ENCODE data around the gene ANKFN1.

Gene ANKFN1

GRCh38 chr17:56291226-56291805, 138.0 kb downstream of the ANKFN1 start:
- Histone ChIP-seq H3K27ac (ENCODE audit: low read depth, low read length) (no peak overlapping the region), H3K4me1 (ENCODE audit: insufficient read depth, low read length) (no peaks in the 10 kb centered on the region), H3K4me3 (ENCODE audit: low read length) (no peak overlapping the region), H3K9ac (ENCODE audit: low read depth, low read length) (no peak overlapping the region), H3K9me3 (ENCODE audit: insufficient read depth, low read depth, low read length) (no peaks in the 10 kb centered on the region), H3K27me3 (ENCODE audit: insufficient read depth, low read length) (no peaks in the 10 kb centered on the region), H3K36me3 (ENCODE audit: insufficient read depth, low read length) (no peaks in the 10 kb centered on the region)
- WGBS = 95% methylated on average over 1 of the region's 1 CpG

- Histone ChIP-seq H3K27me3 (ENCODE audit: insufficient read depth, low read length) (no peaks in the 10 kb centered on the region), H3K27ac (ENCODE audit: low read depth, low read length) (no peak overlapping the region), H3K9ac (ENCODE audit: low read depth, low read length) (no peak overlapping the region), H3K4me1 (ENCODE audit: insufficient read depth, low read length) (no peaks in the 10 kb centered on the region), H3K9me3 (ENCODE audit: insufficient read depth, low read depth, low read length) (no peaks in the 10 kb centered on the region), H3K4me3 (ENCODE audit: low read length) (no peak overlapping the region), H3K36me3 (ENCODE audit: insufficient read depth, low read length) (no peaks in the 10 kb centered on the region)
- 91% methylated on average over 1 of the region's 1 CpG for WGBS
Measured at GRCh38 chr17:56292010-56292409, 138.7 kb downstream of the ANKFN1 start.

- Histone ChIP-seq H3K27me3 (ENCODE audit: insufficient read depth, low read length) (no peaks in the 10 kb centered on the region), H3K4me1 (ENCODE audit: insufficient read depth, low read length) (no peaks in the 10 kb centered on the region), H3K36me3 (ENCODE audit: insufficient read depth, low read length) (no peaks in the 10 kb centered on the region), H3K27ac (ENCODE audit: low read depth, low read length) (no peak overlapping the region), H3K9me3 (ENCODE audit: insufficient read depth, low read depth, low read length) (no peaks in the 10 kb centered on the region), H3K4me3 (ENCODE audit: low read length) (no peak overlapping the region), H3K9ac (ENCODE audit: low read depth, low read length) (no peak overlapping the region)
Measured at GRCh38 chr17:56292578-56292977, 139.3 kb downstream of the ANKFN1 start.

GRCh38 chr17:56297184-56297583, 143.9 kb downstream of the ANKFN1 start:
- no peaks in the 10 kb centered on the region for H3K36me3 ChIP-seq (ENCODE audit: insufficient read depth, low read length)
- H3K27ac ChIP-seq (ENCODE audit: low read depth, low read length) = no peak overlapping the region
- no peak overlapping the region for H3K9ac ChIP-seq (ENCODE audit: low read depth, low read length)
- no peak overlapping the region for H3K4me3 ChIP-seq (ENCODE audit: low read length)
- 84% methylated on average over 7 of the region's 7 CpGs for WGBS
- no peaks in the 10 kb centered on the region for H3K9me3 ChIP-seq (ENCODE audit: insufficient read depth, low read depth, low read length)
- H3K27me3 ChIP-seq (ENCODE audit: insufficient read depth, low read length) = no peaks in the 10 kb centered on the region
- no peaks in the 10 kb centered on the region for H3K4me1 ChIP-seq (ENCODE audit: insufficient read depth, low read length)

GRCh38 chr17:56298846-56299245, 145.6 kb downstream of the ANKFN1 start:
- Histone ChIP-seq H3K4me1 (ENCODE audit: insufficient read depth, low read length) (no peaks in the 10 kb centered on the region), H3K4me3 (ENCODE audit: low read length) (no peak overlapping the region), H3K9me3 (ENCODE audit: insufficient read depth, low read depth, low read length) (no peaks in the 10 kb centered on the region), H3K9ac (ENCODE audit: low read depth, low read length) (no peak overlapping the region), H3K36me3 (ENCODE audit: insufficient read depth, low read length) (no peaks in the 10 kb centered on the region), H3K27ac (ENCODE audit: low read depth, low read length) (no peak overlapping the region), H3K27me3 (ENCODE audit: insufficient read depth, low read length) (no peaks in the 10 kb centered on the region)
- WGBS = 93% methylated on average over 1 of the region's 1 CpG

- 73% methylated on average over 3 of the region's 3 CpGs for WGBS
- Histone ChIP-seq H3K4me1 (ENCODE audit: insufficient read depth, low read length) (no peaks in the 10 kb centered on the region), H3K9me3 (ENCODE audit: insufficient read depth, low read depth, low read length) (no peaks in the 10 kb centered on the region), H3K36me3 (ENCODE audit: insufficient read depth, low read length) (no peaks in the 10 kb centered on the region), H3K27ac (ENCODE audit: low read depth, low read length) (no peak overlapping the region), H3K9ac (ENCODE audit: low read depth, low read length) (no peak overlapping the region), H3K4me3 (ENCODE audit: low read length) (no peak overlapping the region), H3K27me3 (ENCODE audit: insufficient read depth, low read length) (no peaks in the 10 kb centered on the region)
Measured at GRCh38 chr17:56300144-56300543, 146.9 kb downstream of the ANKFN1 start.

GRCh38 chr17:56305007-56305406, 151.7 kb downstream of the ANKFN1 start:
- Histone ChIP-seq H3K4me1 (ENCODE audit: insufficient read depth, low read length) (no peaks in the 10 kb centered on the region), H3K27me3 (ENCODE audit: insufficient read depth, low read length) (no peaks in the 10 kb centered on the region), H3K9ac (ENCODE audit: low read depth, low read length) (no peak overlapping the region), H3K36me3 (ENCODE audit: insufficient read depth, low read length) (no peaks in the 10 kb centered on the region), H3K9me3 (ENCODE audit: insufficient read depth, low read depth, low read length) (no peaks in the 10 kb centered on the region), H3K27ac (ENCODE audit: low read depth, low read length) (no peak overlapping the region), H3K4me3 (ENCODE audit: low read length) (no peak overlapping the region)
- no CpG with 5 or more reads among the region's 1 CpG for WGBS

GRCh38 chr17:56309897-56310296, 156.6 kb downstream of the ANKFN1 start:
- Histone ChIP-seq H3K9me3 (ENCODE audit: insufficient read depth, low read depth, low read length) (no peaks in the 10 kb centered on the region), H3K27ac (ENCODE audit: low read depth, low read length) (no peak overlapping the region), H3K4me1 (ENCODE audit: insufficient read depth, low read length) (no peaks in the 10 kb centered on the region), H3K4me3 (ENCODE audit: low read length) (no peak overlapping the region), H3K36me3 (ENCODE audit: insufficient read depth, low read length) (no peaks in the 10 kb centered on the region), H3K27me3 (ENCODE audit: insufficient read depth, low read length) (no peaks in the 10 kb centered on the region), H3K9ac (ENCODE audit: low read depth, low read length) (no peak overlapping the region)
- WGBS = 95% methylated on average over 8 of the region's 8 CpGs

GRCh38 chr17:56310782-56311181, 157.5 kb downstream of the ANKFN1 start:
- no peaks in the 10 kb centered on the region for H3K4me1 ChIP-seq (ENCODE audit: insufficient read depth, low read length)

GRCh38 chr17:56313201-56313600, 159.9 kb downstream of the ANKFN1 start:
- no peaks in the 10 kb centered on the region for H3K27me3 ChIP-seq (ENCODE audit: insufficient read depth, low read length)
- H3K4me1 ChIP-seq (ENCODE audit: insufficient read depth, low read length) = peaks cover 10% of the 10 kb centered on the region; the same call in 1 of the 2 replicates
- no peaks in the 10 kb centered on the region for H3K9me3 ChIP-seq (ENCODE audit: insufficient read depth, low read depth, low read length)
- no peak overlapping the region for H3K9ac ChIP-seq (ENCODE audit: low read depth, low read length)
- H3K4me3 ChIP-seq (ENCODE audit: low read length) = no peak overlapping the region
- H3K36me3 ChIP-seq (ENCODE audit: insufficient read depth, low read length) = no peaks in the 10 kb centered on the region
- H3K27ac ChIP-seq (ENCODE audit: low read depth, low read length) = no peak overlapping the region

More at GRCh38 chr17:56310782-56311181, 157.5 kb downstream of the ANKFN1 start:
- Histone ChIP-seq H3K9ac (ENCODE audit: low read depth, low read length) (no peak overlapping the region), H3K27me3 (ENCODE audit: insufficient read depth, low read length) (no peaks in the 10 kb centered on the region), H3K9me3 (ENCODE audit: insufficient read depth, low read depth, low read length) (no peaks in the 10 kb centered on the region), H3K36me3 (ENCODE audit: insufficient read depth, low read length) (no peaks in the 10 kb centered on the region), H3K4me3 (ENCODE audit: low read length) (no peak overlapping the region), H3K27ac (ENCODE audit: low read depth, low read length) (no peak overlapping the region)
- WGBS = 95% methylated on average over 3 of the region's 5 CpGs

GRCh38 chr17:56314026-56314425, 160.8 kb downstream of the ANKFN1 start:
- Histone ChIP-seq H3K36me3 (ENCODE audit: insufficient read depth, low read length) (no peaks in the 10 kb centered on the region), H3K9ac (ENCODE audit: low read depth, low read length) (no peak overlapping the region), H3K27ac (ENCODE audit: low read depth, low read length) (no peak overlapping the region), H3K4me3 (ENCODE audit: low read length) (no peak overlapping the region), H3K4me1 (ENCODE audit: insufficient read depth, low read length) (peaks cover 10% of the 10 kb centered on the region; the same call in 1 of the 2 replicates), H3K9me3 (ENCODE audit: insufficient read depth, low read depth, low read length) (no peaks in the 10 kb centered on the region), H3K27me3 (ENCODE audit: insufficient read depth, low read length) (no peaks in the 10 kb centered on the region)
- WGBS = 100% methylated on average over 1 of the region's 3 CpGs

- Histone ChIP-seq H3K27ac (ENCODE audit: low read depth, low read length) (no peak overlapping the region), H3K4me3 (ENCODE audit: low read length) (no peak overlapping the region), H3K36me3 (ENCODE audit: insufficient read depth, low read length) (no peaks in the 10 kb centered on the region), H3K9ac (ENCODE audit: low read depth, low read length) (no peak overlapping the region), H3K4me1 (ENCODE audit: insufficient read depth, low read length) (peaks cover 14% of the 10 kb centered on the region; the same call in 1 of the 2 replicates), H3K9me3 (ENCODE audit: insufficient read depth, low read depth, low read length) (no peaks in the 10 kb centered on the region), H3K27me3 (ENCODE audit: insufficient read depth, low read length) (no peaks in the 10 kb centered on the region)
- 85% methylated on average over 4 of the region's 4 CpGs for WGBS
Measured at GRCh38 chr17:56314984-56315602, 161.8 kb downstream of the ANKFN1 start.
